DND-41 (cell line): ENCODE results near the gene DPY30.
A peak's percentile ranks its signal among the peaks of the same experiment; 100 is the strongest.

ENCODE experiments used
- ATAC-seq: fragments of 200-7000 bp; cut with Tn5 transposase; 3 replicates; pipeline ENCODE4 v1.9.1; 2021; ENCODE audit warnings: low read depth; ENCODE audit not compliant: insufficient read depth
- DNase-seq: peaks from one replicate; pipeline ENCODE4 v3.0.0-alpha.2; 2020
- H2AFZ ChIP-seq: 2 replicates; pipeline ENCODE4 v1.6.0; 2012; ENCODE audit warnings: low read depth, low read length
- H3K27ac ChIP-seq: 2 replicates; pipeline ENCODE4 v1.5.1; 2012; ENCODE audit warnings: low read length, inconsistent platforms
- H3K27me3 ChIP-seq: fragments of 200-600 bp; sonication (generic); 2 replicates; pipeline ENCODE4 v1.6.0; 2012; ENCODE audit warnings: low read length, mild to moderate bottlenecking, inconsistent platforms; ENCODE audit not compliant: insufficient read depth, poor library complexity
- H3K36me3 ChIP-seq: 2 replicates; pipeline ENCODE4 v1.5.1; 2012; ENCODE audit warnings: low read length, inconsistent platforms; ENCODE audit not compliant: insufficient read depth
- H3K4me1 ChIP-seq: 2 replicates; pipeline ENCODE4 v1.5.1; 2012; ENCODE audit warnings: mild to moderate bottlenecking, low read length; ENCODE audit not compliant: insufficient read depth
- H3K4me2 ChIP-seq: 2 replicates; pipeline ENCODE4 v1.6.0; 2012; ENCODE audit warnings: mild to moderate bottlenecking, moderate library complexity, low read length, inconsistent platforms; ENCODE audit not compliant: insufficient read depth
- H3K4me3 ChIP-seq, 2 experiments: fragments of 200-600 bp in 1 of 2; shearing (Covaris generic) in 1 of 2; 2 replicates each; pipeline ENCODE4 v1.5.1; 2012 to 2016; ENCODE audit warnings: inconsistent platforms in 2 of 2, low read length in 2 of 2, mild to moderate bottlenecking in 2 of 2, low read depth in 1 of 2, moderate library complexity in 1 of 2
- H3K79me2 ChIP-seq: 2 replicates; pipeline ENCODE4 v1.6.0; 2012; ENCODE audit warnings: low read length, inconsistent platforms; ENCODE audit not compliant: insufficient read depth
- H3K9ac ChIP-seq: 2 replicates; pipeline ENCODE4 v1.6.0; 2012; ENCODE audit warnings: low read depth, mild to moderate bottlenecking, inconsistent platforms, low read length, moderate library complexity
- H3K9me3 ChIP-seq: 2 replicates; pipeline ENCODE4 v1.5.1; 2012; ENCODE audit warnings: low read length, moderate library complexity, mild to moderate bottlenecking, inconsistent platforms; ENCODE audit not compliant: insufficient read depth, severe bottlenecking
- H4K20me1 ChIP-seq: 2 replicates; pipeline ENCODE4 v1.6.0; 2012; ENCODE audit warnings: low read length; ENCODE audit not compliant: insufficient read depth
- CTCF ChIP-seq: IDR thresholded peaks from 2 replicates; pipeline ENCODE4 v1.5.1; 2012; ENCODE audit warnings: borderline replicate concordance, low read length, moderate library complexity, mild to moderate bottlenecking; ENCODE audit not compliant: poor library complexity, severe bottlenecking; ENCODE audit errors: extremely low read depth
- EZH2 ChIP-seq: IDR thresholded peaks from 3 replicates; pipeline ENCODE4 v1.6.1; 2012; ENCODE audit warnings: borderline replicate concordance, low read depth, mild to moderate bottlenecking, moderate library complexity, low read length, inconsistent platforms; ENCODE audit not compliant: severe bottlenecking

The DPY30 gene

GRCh38 chr2:32064713-32065112 lies 25.1 kb upstream of the DPY30 start:
- Histone ChIP-seq H3K4me3 (peak overlapping the region; percentile 74 to 100), H3K36me3 (peaks cover 4% of the 10 kb centered on the region; the same call in 1 of the 2 replicates), H3K9ac (peak overlapping the region; percentile 66), H3K4me1 (peaks cover 43% of the 10 kb centered on the region), H2AFZ (peak overlapping the region; percentile 94), H3K27me3 (no peaks in the 10 kb centered on the region), H4K20me1 (no peaks in the 10 kb centered on the region), H3K9me3 (no peaks in the 10 kb centered on the region), H3K4me2 (peak overlapping the region; percentile 100), H3K27ac (peak overlapping the region; percentile 85), H3K79me2 (peaks cover 38% of the 10 kb centered on the region)
- no peak for ATAC-seq
- no peak for DNase-seq
- no peak for TF ChIP-seq CTCF
- no peak for TF ChIP-seq EZH2

GRCh38 chr2:32064021-32064601 lies 24.5 kb upstream of the DPY30 start:
- peaks cover 38% of the 10 kb centered on the region for H3K79me2 ChIP-seq
- no peak for TF ChIP-seq CTCF
- TF ChIP-seq EZH2: no peak
- H3K27me3 ChIP-seq: no peaks in the 10 kb centered on the region
- peaks cover 4% of the 10 kb centered on the region; the same call in 1 of the 2 replicates for H3K36me3 ChIP-seq
- H3K4me2 ChIP-seq: peak overlapping the region; percentile 100
- H3K9ac ChIP-seq: peak overlapping the region; percentile 66
- no peaks in the 10 kb centered on the region for H4K20me1 ChIP-seq
- H3K4me3 ChIP-seq: peak overlapping the region; percentile 74 to 100
- DNase-seq (no peak), ATAC-seq (peak; percentile 1; the same call in 1 of the 3 replicates)
- H3K9me3 ChIP-seq: no peaks in the 10 kb centered on the region
- H3K4me1 ChIP-seq: peaks cover 42% of the 10 kb centered on the region
- H2AFZ ChIP-seq: peak overlapping the region; percentile 94
- H3K27ac ChIP-seq: peak overlapping the region; percentile 85

GRCh38 chr2:32063310-32064020 lies 23.9 kb upstream of the DPY30 start, which contains the start of gene SPAST:
Gene SPAST (plus strand): TSS chr2:32063556. CDS start chr2:32063832, 276 bp downstream.
- Histone ChIP-seq H3K4me2 (peak within 1 kb of the TSS; percentile 100), H3K79me2 (peaks cover 35% of the 10 kb centered on the region), H2AFZ (peak within 1 kb of the TSS; percentile 94), H3K36me3 (peaks cover 4% of the 10 kb centered on the region; the same call in 1 of the 2 replicates), H3K9ac (peak within 1 kb of the TSS; percentile 66), H3K27ac (peak within 1 kb of the TSS; percentile 85), H3K9me3 (no peaks in the 10 kb centered on the region), H3K4me3 (peak within 1 kb of the TSS; percentile 74 to 100), H3K4me1 (peaks cover 37% of the 10 kb centered on the region), H4K20me1 (no peaks in the 10 kb centered on the region), H3K27me3 (no peaks in the 10 kb centered on the region)
- DNase-seq (peak; percentile 98), ATAC-seq (peak; percentile 92)
- no peak for TF ChIP-seq EZH2
- TF ChIP-seq CTCF: peak; percentile 51
